Osteoblast (primary cell): ENCODE results near the gene GBX1. TPM values are rescaled to one million over a fixed set of nuclear protein-coding genes. Genes with fewer than 3 reads are reported as not detected.

Experiments
- DNase-seq: peaks from one replicate; pipeline ENCODE4 v3.0.0; 2011; ENCODE audit warnings: low spot score, mixed read lengths; ENCODE audit not compliant: insufficient read length; ENCODE audit errors: missing footprints
- H2AFZ ChIP-seq: 2 replicates; pipeline ENCODE4 v1.6.0; 2011; ENCODE audit warnings: mild to moderate bottlenecking, low read length
- H3K27ac ChIP-seq: 2 replicates; pipeline ENCODE4 v1.5.1; 2011; ENCODE audit warnings: mild to moderate bottlenecking, low read depth, low read length, moderate library complexity
- H3K27me3 ChIP-seq: 2 replicates; pipeline ENCODE4 v1.6.0; 2012; ENCODE audit warnings: mild to moderate bottlenecking, control low read depth, inconsistent platforms, low read length, moderate library complexity; ENCODE audit not compliant: insufficient read depth
- H3K36me3 ChIP-seq: 2 replicates; pipeline ENCODE4 v1.5.1; 2011; ENCODE audit warnings: mild to moderate bottlenecking, low read length, control low read depth, moderate library complexity; ENCODE audit not compliant: insufficient read depth
- H3K4me1 ChIP-seq: 2 replicates; pipeline ENCODE4 v1.5.1; 2011; ENCODE audit warnings: mild to moderate bottlenecking, low read length, control low read depth, moderate library complexity; ENCODE audit not compliant: insufficient read depth
- H3K4me2 ChIP-seq: 2 replicates; pipeline ENCODE4 v1.6.0; 2011; ENCODE audit warnings: mild to moderate bottlenecking, low read length; ENCODE audit not compliant: insufficient read depth
- H3K4me3 ChIP-seq: fragments of 200-600 bp; sonication (generic); 3 replicates; pipeline ENCODE4 v1.5.1; 2012; ENCODE audit warnings: mild to moderate bottlenecking, low read length, inconsistent platforms; ENCODE audit not compliant: insufficient read depth
- H3K79me2 ChIP-seq: 2 replicates; pipeline ENCODE4 v1.6.0; 2012; ENCODE audit warnings: mild to moderate bottlenecking, low read length, control low read depth, inconsistent platforms; ENCODE audit not compliant: insufficient read depth
- H3K9me3 ChIP-seq: 2 replicates; pipeline ENCODE4 v1.5.1; 2011; ENCODE audit warnings: low read depth, low read length, control low read depth
- H4K20me1 ChIP-seq: 2 replicates; pipeline ENCODE4 v1.6.0; 2012; ENCODE audit warnings: mild to moderate bottlenecking, low read length, control low read depth; ENCODE audit not compliant: insufficient read depth
- total RNA-seq: library from RNA; depleted of rRNA; stranded (reverse); fragments of >200 nt; gene quantifications from 2 replicates; pipeline ENCODE4 v1.2.3, GENCODE V29; 2012
- TF ChIP-seq, protein P1 (sequence below): IDR thresholded peaks from 2 replicates; pipeline ENCODE4 v1.5.1; 2011; ENCODE audit warnings: mild to moderate bottlenecking, low read depth, low read length, moderate library complexity; ENCODE audit errors: extremely low read depth

The GBX1 gene
- total RNA-seq: not detected in 2 replicates

GRCh38 chr7:151167197-151167961 is at the start of gene GBX1:
Gene GBX1 (minus strand): TSS chr7:151167694. CDS start chr7:151167548, 146 bp downstream.
- no peaks in the 10 kb centered on the region for H3K79me2 ChIP-seq
- peak within 1 kb of the TSS; percentile 6 for H3K4me2 ChIP-seq
- H3K27me3 ChIP-seq: peaks cover 90% of the 10 kb centered on the region
- TF ChIP-seq, protein P1, sequence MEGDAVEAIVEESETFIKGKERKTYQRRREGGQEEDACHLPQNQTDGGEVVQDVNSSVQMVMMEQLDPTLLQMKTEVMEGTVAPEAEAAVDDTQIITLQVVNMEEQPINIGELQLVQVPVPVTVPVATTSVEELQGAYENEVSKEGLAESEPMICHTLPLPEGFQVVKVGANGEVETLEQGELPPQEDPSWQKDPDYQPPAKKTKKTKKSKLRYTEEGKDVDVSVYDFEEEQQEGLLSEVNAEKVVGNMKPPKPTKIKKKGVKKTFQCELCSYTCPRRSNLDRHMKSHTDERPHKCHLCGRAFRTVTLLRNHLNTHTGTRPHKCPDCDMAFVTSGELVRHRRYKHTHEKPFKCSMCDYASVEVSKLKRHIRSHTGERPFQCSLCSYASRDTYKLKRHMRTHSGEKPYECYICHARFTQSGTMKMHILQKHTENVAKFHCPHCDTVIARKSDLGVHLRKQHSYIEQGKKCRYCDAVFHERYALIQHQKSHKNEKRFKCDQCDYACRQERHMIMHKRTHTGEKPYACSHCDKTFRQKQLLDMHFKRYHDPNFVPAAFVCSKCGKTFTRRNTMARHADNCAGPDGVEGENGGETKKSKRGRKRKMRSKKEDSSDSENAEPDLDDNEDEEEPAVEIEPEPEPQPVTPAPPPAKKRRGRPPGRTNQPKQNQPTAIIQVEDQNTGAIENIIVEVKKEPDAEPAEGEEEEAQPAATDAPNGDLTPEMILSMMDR: no peak
- H2AFZ ChIP-seq: no peak within 1 kb of the TSS
- no peaks in the 10 kb centered on the region for H3K36me3 ChIP-seq
- no peak within 1 kb of the TSS for H3K27ac ChIP-seq
- H3K4me3 ChIP-seq: peak within 1 kb of the TSS; percentile 42
- H3K4me1 ChIP-seq: peaks cover 2% of the 10 kb centered on the region
- H3K9me3 ChIP-seq: no peaks in the 10 kb centered on the region
- no peaks in the 10 kb centered on the region for H4K20me1 ChIP-seq
- no peak for DNase-seq

GRCh38 chr7:151215396-151215795 is 47.9 kb upstream of the GBX1 start:
- no peaks in the 10 kb centered on the region for H3K4me1 ChIP-seq
- TF ChIP-seq, protein P1: no peak
- no peak overlapping the region for H3K4me2 ChIP-seq
- no peaks in the 10 kb centered on the region for H3K79me2 ChIP-seq
- no peak for DNase-seq
- no peak overlapping the region for H3K4me3 ChIP-seq
- no peak overlapping the region for H2AFZ ChIP-seq
- H3K9me3 ChIP-seq: no peaks in the 10 kb centered on the region
- peaks cover 3% of the 10 kb centered on the region for H4K20me1 ChIP-seq
- H3K27me3 ChIP-seq: no peaks in the 10 kb centered on the region
- H3K27ac ChIP-seq: no peak overlapping the region
- peaks cover 63% of the 10 kb centered on the region for H3K36me3 ChIP-seq

DNA sequence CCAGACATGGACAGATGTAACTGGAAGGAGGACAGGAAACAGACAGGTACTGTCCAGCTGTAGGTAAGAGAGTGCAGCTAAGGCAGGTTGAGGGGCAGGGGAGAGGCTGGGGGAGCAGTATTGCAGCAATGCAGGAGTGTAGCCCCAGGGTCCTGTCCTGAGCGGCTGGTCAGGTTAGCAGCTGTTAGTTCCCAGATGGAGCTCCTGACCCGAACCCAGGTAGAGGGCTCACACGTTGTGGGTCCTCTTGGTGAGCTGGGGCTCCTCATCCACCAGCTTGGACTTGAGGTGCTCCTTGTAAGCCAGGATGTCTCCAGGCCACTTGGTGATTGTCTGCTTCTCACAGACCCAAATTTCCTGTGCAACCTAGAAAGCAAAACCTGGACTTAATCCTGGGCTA is 46.3 kb upstream of the GBX1 start:
- Histone ChIP-seq H3K27ac (no peak overlapping the region), H3K27me3 (no peaks in the 10 kb centered on the region), H3K36me3 (peaks cover 53% of the 10 kb centered on the region), H3K4me3 (no peak overlapping the region), H4K20me1 (peaks cover 3% of the 10 kb centered on the region), H3K79me2 (no peaks in the 10 kb centered on the region), H2AFZ (no peak overlapping the region), H3K4me2 (no peak overlapping the region), H3K4me1 (no peaks in the 10 kb centered on the region), H3K9me3 (no peaks in the 10 kb centered on the region)
- TF ChIP-seq, protein P1: no peak
- DNase-seq: peak; percentile 27

- Histone ChIP-seq H3K4me1 (no peaks in the 10 kb centered on the region), H3K36me3 (peaks cover 41% of the 10 kb centered on the region), H3K27me3 (peaks cover 5% of the 10 kb centered on the region), H3K9me3 (no peaks in the 10 kb centered on the region), H4K20me1 (peaks cover 3% of the 10 kb centered on the region), H3K4me3 (no peak overlapping the region), H3K27ac (no peak overlapping the region), H3K79me2 (no peaks in the 10 kb centered on the region), H3K4me2 (no peak overlapping the region), H2AFZ (no peak overlapping the region)
- TF ChIP-seq, protein P1: no peak
- DNase-seq: no peak
Measured at GRCh38 chr7:151212626-151213025, 45.1 kb upstream of the GBX1 start.
